HL-60 (cell line): Measurements from ENCODE around the gene C4B.

ENCODE experiments used
- DNase-seq, 2 experiments: peaks; one replicate each; pipeline ENCODE4 v3.0.0-alpha.2; 2010 to 2020; ENCODE audit warnings: low read depth in 1 of 2, low spot score in 1 of 2
- H3K27ac ChIP-seq: fragments of 250-450 bp; sonication (Bioruptor Pico); replicated peaks from 2 replicates; pipeline ENCODE4 v1.5.1; 2020; ENCODE audit warnings: mild to moderate bottlenecking, moderate library complexity
- H3K27me3 ChIP-seq: fragments of 250-450 bp; sonication (Bioruptor Pico); 2 replicates; pipeline ENCODE4 v1.5.1; 2021; ENCODE audit warnings: mild to moderate bottlenecking, moderate library complexity; ENCODE audit not compliant: insufficient read depth, poor library complexity, severe bottlenecking
- H3K4me3 ChIP-seq: replicated peaks from 2 replicates; pipeline ENCODE4 v1.5.1; 2011; ENCODE audit warnings: mild to moderate bottlenecking, control low read depth, low read length; ENCODE audit not compliant: insufficient read depth
- CTCF ChIP-seq: IDR thresholded peaks from one replicate; pipeline ENCODE4 v1.5.1; 2011; ENCODE audit warnings: low read length, control low read depth, inconsistent platforms; ENCODE audit not compliant: insufficient read depth
- GABPA ChIP-seq: IDR thresholded peaks from 2 replicates; pipeline ENCODE4 v1.6.1; 2012; ENCODE audit warnings: low read depth
- POLR2AphosphoS5 ChIP-seq: IDR thresholded peaks from 2 replicates; pipeline ENCODE4 v1.6.1; 2012; ENCODE audit warnings: low read depth
- REST ChIP-seq: IDR thresholded peaks from 2 replicates; pipeline ENCODE4 v1.6.1; 2012; ENCODE audit warnings: low read depth; ENCODE audit not compliant: insufficient replicate concordance
- SPI1 ChIP-seq: IDR thresholded peaks from 2 replicates; pipeline ENCODE4 v1.6.1; 2012; ENCODE audit warnings: low read depth, mild to moderate bottlenecking, borderline replicate concordance

The C4B gene

GRCh38 chr6:32045811-32046449 lies 31.3 kb downstream of the C4B start:
- Histone ChIP-seq H3K27me3 (no peaks in the 10 kb centered on the region), H3K27ac (no peak overlapping the region), H3K4me3 (no peak overlapping the region)
- no peak for DNase-seq
- TF ChIP-seq POLR2AphosphoS5 (no peak), GABPA (no peak), REST (no peak), SPI1 (no peak), CTCF (no peak)

GRCh38 chr6:32046450-32047083 lies 32.0 kb downstream of the C4B start:
- Histone ChIP-seq H3K27ac (no peak overlapping the region), H3K27me3 (peaks cover under 1% of the 10 kb centered on the region), H3K4me3 (no peak overlapping the region)
- no peak for DNase-seq
- TF ChIP-seq CTCF, result no peak
- TF ChIP-seq POLR2AphosphoS5, result no peak
- no peak for TF ChIP-seq SPI1
- no peak for TF ChIP-seq GABPA
- TF ChIP-seq REST, result no peak

- TF ChIP-seq SPI1 (no peak), GABPA (no peak), POLR2AphosphoS5 (no peak)
These were observed 32.5 kb downstream of the C4B start for GRCh38 chr6:32047084-32047478.

GRCh38 chr6:32047539-32047854 lies 32.9 kb downstream of the C4B start:
- TF ChIP-seq REST (no peak), POLR2AphosphoS5 (no peak), GABPA (no peak), CTCF (no peak), SPI1 (no peak)
- no peak overlapping the region for H3K27ac ChIP-seq

More at GRCh38 chr6:32047084-32047478, 32.5 kb downstream of the C4B start:
- H3K27ac ChIP-seq, result no peak overlapping the region
- no peak overlapping the region for H3K4me3 ChIP-seq
- no peak for DNase-seq
- peaks cover 3% of the 10 kb centered on the region for H3K27me3 ChIP-seq

More at GRCh38 chr6:32047539-32047854, 32.9 kb downstream of the C4B start:
- H3K4me3 ChIP-seq, result no peak overlapping the region
- DNase-seq, result no peak
- peaks cover 3% of the 10 kb centered on the region for H3K27me3 ChIP-seq
